HepG2 (cell line): ENCODE measurements around the gene RIPK1. TPM values are rescaled to one million over a fixed set of nuclear protein-coding genes. Genes with fewer than 3 reads are reported as not detected.

Source experiments
- ARID4A ChIP-seq: sonication (generic); formaldehyde crosslinking; IDR thresholded peaks from 2 replicates; pipeline ENCODE4 v1.5.0; 2020; ENCODE audit warnings: mild to moderate bottlenecking, missing genetic modification reagents, borderline replicate concordance
- ATF2 ChIP-seq: sonication (generic); formaldehyde crosslinking; IDR thresholded peaks from 2 replicates; pipeline ENCODE4 v1.4.0; 2020; ENCODE audit warnings: missing genetic modification reagents
- BRD4 ChIP-seq: sonication (generic); formaldehyde crosslinking; IDR thresholded peaks from 2 replicates; pipeline ENCODE4 v1.4.0; 2020; ENCODE audit warnings: missing genetic modification reagents
- ELF4 ChIP-seq: sonication (generic); formaldehyde crosslinking; IDR thresholded peaks from 2 replicates; pipeline ENCODE4 v1.5.0; 2020; ENCODE audit warnings: missing genetic modification reagents, mild to moderate bottlenecking, moderate library complexity, borderline replicate concordance
- ERF ChIP-seq: IDR thresholded peaks from 2 replicates; pipeline ENCODE4 v1.6.1; 2018; ENCODE audit warnings: missing biosample characterization, missing genetic modification reagents
- FOXA1 ChIP-seq, 2 experiments: fragments of 450-650 bp in 1 of 2; sonication (generic) in 1 of 2; formaldehyde crosslinking in 1 of 2; IDR thresholded peaks; 2 replicates each; pipeline versions ENCODE4 v1.4.0 to v1.6.1; 2016 to 2020; ENCODE audit warnings: missing genetic modification reagents in 1 of 2
- FOXP1 ChIP-seq, 2 experiments: fragments of 450-650 bp in 1 of 2; IDR thresholded peaks; 2 replicates each; pipeline ENCODE4 v1.6.1; 2017 to 2018; ENCODE audit warnings: antibody characterized with exemption in 1 of 2
- GATAD1 ChIP-seq: IDR thresholded peaks from 2 replicates; pipeline ENCODE4 v1.6.1; 2016; ENCODE audit warnings: missing genetic modification reagents, missing compliant biosample characterization
- GATAD2A ChIP-seq: IDR thresholded peaks from 2 replicates; pipeline ENCODE4 v1.6.1; 2016
- GPN1 ChIP-seq: sonication (generic); formaldehyde crosslinking; IDR thresholded peaks from 2 replicates; pipeline ENCODE4 v1.5.1; 2020; ENCODE audit warnings: missing genetic modification reagents, borderline replicate concordance
- POGZ ChIP-seq: sonication (generic); formaldehyde crosslinking; IDR thresholded peaks from 2 replicates; pipeline ENCODE4 v1.4.0; 2020; ENCODE audit warnings: mild to moderate bottlenecking, missing genetic modification reagents
- POLR2G ChIP-seq: fragments of 200-400 bp; formaldehyde crosslinking; IDR thresholded peaks from 2 replicates; pipeline ENCODE4 v1.6.1; 2018; ENCODE audit warnings: mild to moderate bottlenecking, low read depth, low read length, moderate library complexity
- SMAD3 ChIP-seq: sonication (generic); formaldehyde crosslinking; IDR thresholded peaks from 2 replicates; pipeline ENCODE4 v1.4.0; 2020; ENCODE audit warnings: missing genetic modification reagents
- SOX13 ChIP-seq, 3 experiments: fragments of 450-650 bp in 1 of 3; sonication (generic) in 1 of 3; formaldehyde crosslinking in 1 of 3; IDR thresholded peaks in 2 of 3; conservative IDR thresholded peaks in 1 of 3; 2 replicates each; pipeline versions ENCODE4 v1.5.0 to v1.6.1; 2016 to 2020; ENCODE audit warnings: antibody characterized with exemption in 1 of 3, mild to moderate bottlenecking in 1 of 3, missing compliant biosample characterization in 1 of 3, missing genetic modification reagents in 1 of 3, moderate library complexity in 1 of 3
- TBL1XR1 ChIP-seq: fragments of 150-350 bp; IDR thresholded peaks from 2 replicates; pipeline ENCODE4 v1.6.1; 2014; ENCODE audit warnings: borderline replicate concordance, low read length; ENCODE audit not compliant: partially characterized antibody
- ZFP1 ChIP-seq: IDR thresholded peaks from 2 replicates; pipeline ENCODE4 v1.6.1; 2016
- ZFP36 ChIP-seq: fragments of 150-350 bp; IDR thresholded peaks from 2 replicates; pipeline ENCODE4 v1.6.1; 2018; ENCODE audit warnings: borderline replicate concordance, low read length, low read depth; ENCODE audit not compliant: partially characterized antibody
- ZFX ChIP-seq: sonication (generic); formaldehyde crosslinking; IDR thresholded peaks from 2 replicates; pipeline ENCODE4 v1.4.0; 2020; ENCODE audit warnings: mild to moderate bottlenecking, low read depth, missing genetic modification reagents, moderate library complexity
- ZNF264 ChIP-seq: sonication (generic); formaldehyde crosslinking; IDR thresholded peaks from 2 replicates; pipeline ENCODE4 v1.4.0; 2020; ENCODE audit warnings: missing genetic modification reagents
- ZNF512 ChIP-seq: sonication (generic); formaldehyde crosslinking; IDR thresholded peaks from 2 replicates; pipeline ENCODE4 v1.4.0; 2020; ENCODE audit warnings: mild to moderate bottlenecking, missing genetic modification reagents
- ZNF530 ChIP-seq: sonication (generic); formaldehyde crosslinking; IDR thresholded peaks from 2 replicates; pipeline ENCODE4 v1.5.0; 2020; ENCODE audit warnings: low read depth, mild to moderate bottlenecking, missing genetic modification reagents
- ZNF790 ChIP-seq: sonication (generic); formaldehyde crosslinking; IDR thresholded peaks from 2 replicates; pipeline ENCODE4 v1.8.0; 2022; ENCODE audit warnings: missing genetic modification reagents, mild to moderate bottlenecking, borderline replicate concordance
- polyA plus RNA-seq, 8 experiments: library from polyadenylated mRNA; depleted of rRNA in 3 of 8; stranded (reverse) in 7 of 8; unstranded in 1 of 8; fragments of >200 nt; fragmentation: Illumina TruSeq in 4 of 8; extraction: Trizol in 4 of 8; gene quantifications; 2 replicates each; pipeline versions ENCODE4 v1.2.1 to v1.2.3, GENCODE V29; 2011 to 2016; ENCODE audit warnings: low read depth in 4 of 8, missing spikeins in 1 of 8, mixed read lengths in 1 of 8; ENCODE audit not compliant: insufficient read depth in 1 of 8
- total RNA-seq, 5 experiments: library from RNA; depleted of rRNA; stranded (reverse); fragments of >200 nt; fragmentation: Illumina TruSeq; extraction: Trizol; gene quantifications; 2 replicates each; pipeline ENCODE4 v1.2.3, GENCODE V29; 2016; ENCODE audit warnings: low read depth in 1 of 5

The RIPK1 gene
- total and polyA plus RNA-seq, 2 of the 13 experiments (the other 11 are each of a cell fraction or from before 2014, with no cell fraction given) = 9.0 to 10.3 TPM

- TF ChIP-seq ARID4A = 0 out of 2 replicates have a peak, but pooled peaks have one; percentile 53
- TF ChIP-seq GATAD1 (CRISPR knock-in tag) = 0 out of 2 replicates have a peak, but pooled peaks have one; percentile 40
- 0 out of 2 replicates have a peak, but pooled peaks have one; percentile 62 for TF ChIP-seq ERF (CRISPR knock-in tag)
- TF ChIP-seq ZNF264 (CRISPR knock-in tag) = no peak
- TF ChIP-seq POGZ (CRISPR knock-in tag) = no peak
- TF ChIP-seq ZNF530 (CRISPR knock-in tag) = no peak
- 0 out of 2 replicates have a peak, but pooled peaks have one; percentile 22 for TF ChIP-seq POLR2G
- TF ChIP-seq ZNF512 = 0 out of 2 replicates have a peak, but pooled peaks have one; percentile 53
- TF ChIP-seq FOXA1 (IDR thresholded peaks at IDR 0.05) = peak; percentile 81
- TF ChIP-seq FOXA1 (CRISPR knock-in tag; IDR thresholded peaks at IDR 0.05) = peak; percentile 77
- TF ChIP-seq ELF4 (CRISPR knock-in tag) = peak; percentile 17; the same call in 1 of the 2 replicates
- peak; percentile 67; the same call in 1 of the 2 replicates for TF ChIP-seq ZFX (CRISPR knock-in tag)
- TF ChIP-seq SMAD3 (CRISPR knock-in tag) = 0 out of 2 replicates have a peak, but pooled peaks have one; percentile 16
- no peak for TF ChIP-seq FOXP1 (IDR thresholded peaks at IDR 0.05)
- TF ChIP-seq FOXP1 (CRISPR knock-in tag; IDR thresholded peaks at IDR 0.05) = peak; percentile 79
- TF ChIP-seq SOX13 (IDR thresholded peaks at IDR 0.05) = no peak
- peak in 1 of 2 experiments; percentile 78; a peak in 2 of 4 replicates for TF ChIP-seq SOX13 (CRISPR knock-in tag; conservative IDR thresholded peaks at IDR 0.05 in 1 of 2, IDR thresholded peaks at IDR 0.05 in 1 of 2)
- TF ChIP-seq GATAD2A (CRISPR knock-in tag) = peak; percentile 82
- no peak for TF ChIP-seq GPN1 (CRISPR knock-in tag)
- no peak for TF ChIP-seq BRD4 (CRISPR knock-in tag)
- no peak for TF ChIP-seq ZFP36
- TF ChIP-seq ZNF790 (CRISPR knock-in tag) = no peak
- TF ChIP-seq ATF2 (CRISPR knock-in tag) = 0 out of 2 replicates have a peak, but pooled peaks have one; percentile 51
- peak; percentile 23; the same call in 1 of the 2 replicates for TF ChIP-seq ZFP1 (CRISPR knock-in tag)
- TF ChIP-seq TBL1XR1 = no peak
Measured at GRCh38 chr6:3135668-3136291, 67.5 kb downstream of the RIPK1 start (continued).
